Ascending aorta (tissue), 2 donors: ENCODE data around the gene GPR62. TPM values are rescaled to one million over a fixed set of nuclear protein-coding genes. Genes with fewer than 3 reads are reported as not detected.

Experiments used
- DNase-seq, 2 donors: peaks; one replicate each; pipeline ENCODE4 v3.0.0-alpha.2; 2019; ENCODE audit warnings: low spot score in 2 of 2
- H3K27ac ChIP-seq, 2 donors: fragments of 200-600 bp; sonication (generic); one replicate each; pipeline ENCODE4 v1.5.1; 2016 to 2017; ENCODE audit warnings: mild to moderate bottlenecking in 1 of 2
- H3K27me3 ChIP-seq: fragments of 200-600 bp; sonication (generic); one replicate; pipeline ENCODE4 v1.5.1; 2017
- H3K36me3 ChIP-seq, 2 donors: fragments of 200-600 bp; sonication (generic); one replicate each; pipeline ENCODE4 v1.5.1; 2016
- H3K4me1 ChIP-seq, 2 donors: fragments of 200-600 bp; sonication (generic); one replicate each; pipeline ENCODE4 v1.5.1; 2016 to 2017; ENCODE audit warnings: mild to moderate bottlenecking in 1 of 2
- H3K4me3 ChIP-seq, 2 donors: fragments of 200-600 bp; sonication (generic); one replicate each; pipeline ENCODE4 v1.5.1; 2016 to 2017; ENCODE audit warnings: mild to moderate bottlenecking in 1 of 2
- H3K9me3 ChIP-seq, 2 donors: fragments of 200-600 bp; sonication (generic); one replicate each; pipeline ENCODE4 v1.5.1; 2016
- intact Hi-C: fragments of 100-400 bp; cut with DNase I; formaldehyde crosslinking; loops from one replicate; pipeline ENCODE4 v1.15.1; 2023
- total RNA-seq: library from RNA; depleted of rRNA; stranded (reverse); fragments of >200 nt; gene quantifications from one replicate; pipeline ENCODE4 v1.1.0, GENCODE V29; 2016
- TF ChIP-seq, protein P1 (sequence below), 3 experiments: fragments of 200-600 bp in 2 of 3; fragments of 450-650 bp in 1 of 3; sonication (generic) in 2 of 3; IDR thresholded peaks; one replicate each; pipeline ENCODE4 v1.5.1; 2016 to 2019; ENCODE audit warnings: antibody characterized with exemption in 3 of 3, mild to moderate bottlenecking in 1 of 3, moderate library complexity in 1 of 3

Gene GPR62
- total RNA-seq, 1 donor from 2014 or later = not detected

GRCh38 chr3:51941798-51942602 lies 13.2 kb upstream of the GPR62 start, which contains the start of the genes PARP3 and RRP9:
Gene PARP3 (plus strand): TSS chr3:51942363. CDS start chr3:51943356, 993 bp downstream.
Gene RRP9 (minus strand): TSS chr3:51941904. CDS start chr3:51941867, 37 bp downstream.
- H3K9me3 ChIP-seq = no peaks in the 10 kb centered on the region

DNA sequence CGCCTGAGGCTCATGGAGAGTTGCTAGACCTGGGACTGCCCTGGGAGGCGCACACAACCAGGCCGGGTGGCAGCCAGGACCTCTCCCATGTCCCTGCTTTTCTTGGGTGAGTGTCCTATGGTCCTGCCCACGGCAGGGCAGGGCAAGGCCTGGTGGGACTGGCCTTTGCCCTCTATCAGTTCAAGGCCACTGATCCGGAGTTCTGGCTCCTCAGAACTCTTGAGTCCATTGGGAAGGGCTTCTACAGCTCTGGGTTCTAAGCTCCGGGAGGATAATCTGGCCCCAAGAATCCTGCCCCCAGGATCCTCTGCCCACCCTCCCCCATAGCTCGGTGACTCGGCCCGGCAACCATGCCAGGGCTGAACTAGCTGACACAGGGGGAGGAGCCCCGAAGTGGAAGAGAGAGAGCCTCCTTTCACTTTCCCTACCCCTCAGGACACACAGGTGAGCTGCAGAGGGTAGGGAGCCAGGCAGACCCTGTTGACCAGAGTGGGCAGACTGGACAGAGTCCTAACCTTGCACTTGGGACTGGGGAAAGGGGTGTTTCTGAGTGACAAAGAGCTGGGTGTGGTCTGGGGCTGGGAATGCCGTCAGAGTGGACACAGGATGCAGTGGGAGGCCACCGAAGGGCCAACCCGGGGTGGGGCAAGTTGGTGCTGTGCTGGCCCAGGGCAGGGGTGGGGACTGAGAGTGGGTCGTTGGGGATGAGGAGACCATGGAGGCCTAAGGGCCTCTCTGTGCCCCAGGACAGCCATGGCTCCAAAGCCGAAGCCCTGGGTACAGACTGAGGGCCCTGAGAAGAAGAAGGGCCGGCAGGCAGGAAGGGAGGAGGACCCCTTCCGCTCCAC lies 12.4 kb upstream of the GPR62 start:
- no peaks in the 10 kb centered on the region for H3K27me3 ChIP-seq
- H3K36me3 ChIP-seq = peaks cover 0 to 11% of the 10 kb centered on the region in 2 donors
- peak overlapping the region; percentile 97 to 98 for H3K27ac ChIP-seq
- TF ChIP-seq, protein P1, sequence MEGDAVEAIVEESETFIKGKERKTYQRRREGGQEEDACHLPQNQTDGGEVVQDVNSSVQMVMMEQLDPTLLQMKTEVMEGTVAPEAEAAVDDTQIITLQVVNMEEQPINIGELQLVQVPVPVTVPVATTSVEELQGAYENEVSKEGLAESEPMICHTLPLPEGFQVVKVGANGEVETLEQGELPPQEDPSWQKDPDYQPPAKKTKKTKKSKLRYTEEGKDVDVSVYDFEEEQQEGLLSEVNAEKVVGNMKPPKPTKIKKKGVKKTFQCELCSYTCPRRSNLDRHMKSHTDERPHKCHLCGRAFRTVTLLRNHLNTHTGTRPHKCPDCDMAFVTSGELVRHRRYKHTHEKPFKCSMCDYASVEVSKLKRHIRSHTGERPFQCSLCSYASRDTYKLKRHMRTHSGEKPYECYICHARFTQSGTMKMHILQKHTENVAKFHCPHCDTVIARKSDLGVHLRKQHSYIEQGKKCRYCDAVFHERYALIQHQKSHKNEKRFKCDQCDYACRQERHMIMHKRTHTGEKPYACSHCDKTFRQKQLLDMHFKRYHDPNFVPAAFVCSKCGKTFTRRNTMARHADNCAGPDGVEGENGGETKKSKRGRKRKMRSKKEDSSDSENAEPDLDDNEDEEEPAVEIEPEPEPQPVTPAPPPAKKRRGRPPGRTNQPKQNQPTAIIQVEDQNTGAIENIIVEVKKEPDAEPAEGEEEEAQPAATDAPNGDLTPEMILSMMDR (IDR thresholded peaks at IDR 0.05) = no peak
- intact Hi-C loops = loop anchor here (1.0 to 10.0 kb wide), 6 partner anchors 24 to 762 kb away; partner anchors contain the start of genes ABHD14B, DUSP7, GLT8D1 and MANF
- peaks cover 14 to 23% of the 10 kb centered on the region in 2 donors for H3K4me1 ChIP-seq
- peak overlapping the region; percentile 50 to 91 for H3K4me3 ChIP-seq
- peak in 1 of 2 donors; percentile 82 for DNase-seq
- H3K9me3 ChIP-seq = no peaks in the 10 kb centered on the region

More at GRCh38 chr3:51941798-51942602, 13.2 kb upstream of the GPR62 start, which contains the start of the genes PARP3 and RRP9:
- H3K4me3 ChIP-seq = peak within 1 kb of the TSS; percentile 77 to 91
- no peaks in the 10 kb centered on the region for H3K27me3 ChIP-seq
- peaks cover 14 to 23% of the 10 kb centered on the region in 2 donors for H3K4me1 ChIP-seq
- TF ChIP-seq, protein P1 (IDR thresholded peaks at IDR 0.05) = peak; percentile 99
- peaks cover 6 to 20% of the 10 kb centered on the region in 2 donors for H3K36me3 ChIP-seq
- DNase-seq = peak; percentile 100
- intact Hi-C loops = loop anchor here (1.0 to 10.0 kb wide), 6 partner anchors 25 to 763 kb away; partner anchors contain the start of genes ABHD14B, DUSP7, GLT8D1 and MANF
- H3K27ac ChIP-seq = peak within 1 kb of the TSS; percentile 97 to 98

DNA sequence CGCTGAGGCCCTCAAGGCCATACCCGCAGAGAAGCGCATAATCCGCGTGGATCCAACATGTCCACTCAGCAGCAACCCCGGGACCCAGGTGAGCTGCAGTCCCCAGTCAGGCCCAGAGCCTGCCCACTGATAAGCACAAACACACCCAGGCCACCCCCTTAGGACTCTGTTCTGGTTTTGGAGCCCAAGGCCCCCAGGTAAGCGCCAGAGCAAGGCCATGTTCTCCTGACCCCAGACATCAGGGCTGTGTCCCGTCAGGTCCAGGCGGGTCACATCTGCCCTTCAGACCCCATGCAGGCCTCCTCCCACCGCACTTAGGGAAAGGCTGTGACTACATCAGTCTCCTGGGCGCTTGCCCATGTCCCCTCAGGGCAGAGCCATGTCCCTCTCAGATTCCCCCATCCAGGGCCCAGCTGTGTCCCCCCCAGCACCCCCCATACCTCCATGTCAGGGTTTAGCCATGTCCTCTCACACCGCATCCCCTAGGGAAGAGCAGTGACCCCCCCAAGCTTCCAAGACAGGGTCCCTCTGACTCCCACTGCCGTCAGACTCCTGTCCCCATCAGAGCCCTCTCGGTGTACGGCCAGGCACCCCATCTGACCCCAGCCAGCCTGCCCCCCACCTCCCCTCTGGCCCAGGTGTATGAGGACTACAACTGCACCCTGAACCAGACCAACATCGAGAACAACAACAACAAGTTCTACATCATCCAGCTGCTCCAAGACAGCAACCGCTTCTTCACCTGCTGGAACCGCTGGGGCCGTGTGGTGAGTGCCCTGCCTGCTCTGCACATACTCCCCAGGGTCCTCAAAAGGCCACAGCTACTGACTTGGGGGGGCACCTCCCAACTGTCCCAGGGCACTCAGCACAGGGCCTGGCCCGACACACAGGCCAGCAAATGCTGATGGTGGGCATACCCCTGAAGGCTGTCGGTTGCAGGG lies 11.5 kb upstream of the GPR62 start:
- Histone ChIP-seq H3K27me3 (no peaks in the 10 kb centered on the region), H3K36me3 (peaks cover 2 to 3% of the 10 kb centered on the region in 2 donors), H3K4me3 (peak overlapping the region; percentile 50 to 91), H3K4me1 (peaks cover 14 to 23% of the 10 kb centered on the region in 2 donors), H3K9me3 (no peaks in the 10 kb centered on the region), H3K27ac (peak overlapping the region; percentile 97 to 98)
- peak in 1 of 2 donors; percentile 62 for DNase-seq
- intact Hi-C loops = loop anchor here (2.0 to 10.0 kb wide), 4 partner anchors 23 to 761 kb away; partner anchors contain the start of genes DUSP7, GLT8D1, MANF and PCBP4
- TF ChIP-seq, protein P1 (IDR thresholded peaks at IDR 0.05) = no peak

DNA sequence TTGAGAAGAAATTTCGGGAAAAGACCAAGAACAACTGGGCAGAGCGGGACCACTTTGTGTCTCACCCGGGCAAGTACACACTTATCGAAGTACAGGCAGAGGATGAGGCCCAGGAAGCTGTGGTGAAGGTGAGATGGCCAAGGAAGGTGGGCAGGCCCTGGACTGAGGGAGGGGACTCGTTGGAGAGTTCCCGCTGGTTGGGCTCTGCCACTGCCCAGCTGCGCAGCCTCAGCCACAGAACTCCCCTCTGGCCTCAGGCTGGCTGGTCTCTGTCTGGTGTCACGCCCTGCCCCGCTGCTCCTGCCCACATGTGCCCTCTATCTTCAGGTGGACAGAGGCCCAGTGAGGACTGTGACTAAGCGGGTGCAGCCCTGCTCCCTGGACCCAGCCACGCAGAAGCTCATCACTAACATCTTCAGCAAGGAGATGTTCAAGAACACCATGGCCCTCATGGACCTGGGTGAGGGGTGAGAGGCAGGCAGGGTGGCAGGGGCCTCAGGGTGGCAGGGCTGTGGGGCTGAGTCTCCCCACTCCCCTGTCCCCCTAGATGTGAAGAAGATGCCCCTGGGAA lies 10.6 kb upstream of the GPR62 start:
- TF ChIP-seq, protein P1 (IDR thresholded peaks at IDR 0.05) = no peak
- no peak overlapping the region for H3K27ac ChIP-seq
- H3K27me3 ChIP-seq = no peaks in the 10 kb centered on the region
- H3K4me3 ChIP-seq = no peak overlapping the region
- H3K36me3 ChIP-seq = peaks cover 0 to 7% of the 10 kb centered on the region in 2 donors
- intact Hi-C loops = loop anchor here (10.0 kb wide), 2 partner anchors 560 to 760 kb away; partner anchors contain the start of genes GLT8D1, MANF and SPCS1
- H3K9me3 ChIP-seq = no peaks in the 10 kb centered on the region
- H3K4me1 ChIP-seq = peaks cover 14 to 23% of the 10 kb centered on the region in 2 donors
- DNase-seq = no peak
